Brain microvascular endothelial cell (primary cell): Measurements from ENCODE around the gene JARID2.

Experiments used
- DNase-seq: peaks from one replicate; pipeline ENCODE4 v3.0.0-alpha.2; 2020
- H3K27ac ChIP-seq: fragments of 250-450 bp; sonication (Bioruptor Pico); 2 replicates; pipeline ENCODE4 v1.5.1; 2020; ENCODE audit warnings: mild to moderate bottlenecking, moderate library complexity
- H3K27me3 ChIP-seq: fragments of 250-450 bp; sonication (Bioruptor Pico); replicated peaks from 2 replicates; pipeline ENCODE4 v1.5.1; 2020; ENCODE audit warnings: mild to moderate bottlenecking
- H3K36me3 ChIP-seq: fragments of 250-450 bp; sonication (Bioruptor Pico); replicated peaks from 2 replicates; pipeline ENCODE4 v1.5.1; 2020; ENCODE audit warnings: mild to moderate bottlenecking
- H3K4me3 ChIP-seq: 2 replicates; pipeline ENCODE4 v1.5.1; 2011; ENCODE audit warnings: low read depth, mild to moderate bottlenecking, control low read depth, low read length, moderate library complexity
- CTCF ChIP-seq: IDR thresholded peaks from 2 replicates; pipeline ENCODE4 v1.5.1; 2011; ENCODE audit warnings: low read depth, mild to moderate bottlenecking, moderate library complexity, low read length, control low read depth, inconsistent platforms; ENCODE audit errors: missing control alignments
- in situ Hi-C: cut with HindIII; loops from 2 replicates; pipeline ENCODE4 v1.10.0; 2017; ENCODE audit warnings: low sequenced_read_pairs, low pct_ligation_motif_present

The JARID2 gene

GRCh38 chr6:15420959-15421438 is 175.1 kb downstream of the JARID2 start:
- H3K36me3 ChIP-seq, result no peaks in the 10 kb centered on the region
- no peak for DNase-seq
- no peak for TF ChIP-seq CTCF
- H3K27ac ChIP-seq, result no peak overlapping the region
- H3K4me3 ChIP-seq, result no peak overlapping the region
- in situ Hi-C loops, result no loop called here
- no peaks in the 10 kb centered on the region for H3K27me3 ChIP-seq

GRCh38 chr6:15421945-15422733 is 176.3 kb downstream of the JARID2 start:
- TF ChIP-seq CTCF, result no peak
- no peaks in the 10 kb centered on the region for H3K36me3 ChIP-seq
- DNase-seq, result no peak
- H3K4me3 ChIP-seq, result no peak overlapping the region
- H3K27ac ChIP-seq, result no peak overlapping the region
- in situ Hi-C loops, result no loop called here
- no peaks in the 10 kb centered on the region for H3K27me3 ChIP-seq

- H3K4me3 ChIP-seq, result no peak overlapping the region
- H3K27ac ChIP-seq, result no peak overlapping the region
- no peaks in the 10 kb centered on the region for H3K27me3 ChIP-seq
- H3K36me3 ChIP-seq, result no peaks in the 10 kb centered on the region
- no peak for DNase-seq
- in situ Hi-C loops, result no loop called here
- no peak for TF ChIP-seq CTCF
Measured at GRCh38 chr6:15423286-15423993, 177.6 kb downstream of the JARID2 start.

- H3K27ac ChIP-seq, result no peak overlapping the region
- no peak overlapping the region for H3K4me3 ChIP-seq
- in situ Hi-C loops, result no loop called here
- no peak for TF ChIP-seq CTCF
- no peaks in the 10 kb centered on the region for H3K36me3 ChIP-seq
- no peak for DNase-seq
- no peaks in the 10 kb centered on the region for H3K27me3 ChIP-seq
Measured at GRCh38 chr6:15425947-15426346, 180.1 kb downstream of the JARID2 start.

- no peaks in the 10 kb centered on the region for H3K36me3 ChIP-seq
- H3K27ac ChIP-seq, result no peak overlapping the region
- H3K4me3 ChIP-seq, result no peak overlapping the region
- in situ Hi-C loops, result no loop called here
- no peaks in the 10 kb centered on the region for H3K27me3 ChIP-seq
- no peak for DNase-seq
- no peak for TF ChIP-seq CTCF
Measured at GRCh38 chr6:15426395-15426794, 180.5 kb downstream of the JARID2 start.
